NCI-H2107 (cell line): ENCODE measurements around the gene MAPK8.
"Not testable (repeated sequence)": the region's sequence is repeated elsewhere in the genome, so short reads cannot be mapped to it uniquely, and the experiment has no call there.

Experiments used
- DNase-seq: peaks from one replicate; lab custom pipeline; 2025; lab: John Stamatoyannopoulos, UW

The MAPK8 gene

GRCh38 chr10:48336978-48337599, 30.6 kb downstream of the MAPK8 start:
- DNase-seq: no peak

- no peak for DNase-seq
Measured at GRCh38 chr10:48340734-48341133, 34.3 kb downstream of the MAPK8 start.

GRCh38 chr10:48343106-48343505, 36.6 kb downstream of the MAPK8 start:
- no peak for DNase-seq

GRCh38 chr10:48343921-48344598, 37.6 kb downstream of the MAPK8 start:
- no peak for DNase-seq

GRCh38 chr10:48346248-48346647, 39.8 kb downstream of the MAPK8 start:
- not testable (repeated sequence) for DNase-seq

- DNase-seq: not testable (repeated sequence)
Measured at GRCh38 chr10:48347539-48347938, 41.1 kb downstream of the MAPK8 start.

GRCh38 chr10:48347943-48348342, 41.5 kb downstream of the MAPK8 start:
- DNase-seq: not testable (repeated sequence)

- DNase-seq: no peak
Measured at GRCh38 chr10:48353246-48353645, 46.8 kb downstream of the MAPK8 start.

GRCh38 chr10:48357631-48358030, 51.2 kb downstream of the MAPK8 start:
- DNase-seq: no peak

GRCh38 chr10:48358162-48358561, 51.7 kb downstream of the MAPK8 start:
- no peak for DNase-seq

GRCh38 chr10:48358838-48359237, 52.4 kb downstream of the MAPK8 start:
- DNase-seq: no peak

GRCh38 chr10:48361176-48361575, 54.7 kb downstream of the MAPK8 start:
- no peak for DNase-seq

GRCh38 chr10:48363617-48364355, 57.3 kb downstream of the MAPK8 start:
- DNase-seq: no peak

- DNase-seq: no peak
Measured at GRCh38 chr10:48364659-48365405, 58.4 kb downstream of the MAPK8 start.

GRCh38 chr10:48365668-48366067, 59.2 kb downstream of the MAPK8 start:
- DNase-seq: no peak

- DNase-seq: no peak
Measured at GRCh38 chr10:48366261-48366660, 59.8 kb downstream of the MAPK8 start.

GRCh38 chr10:48369501-48369900, 63.0 kb downstream of the MAPK8 start:
- no peak for DNase-seq

GRCh38 chr10:48377751-48378530, 71.5 kb downstream of the MAPK8 start:
- no peak for DNase-seq

GRCh38 chr10:48378675-48379074, 72.2 kb downstream of the MAPK8 start:
- no peak for DNase-seq

GRCh38 chr10:48381971-48382370, 75.5 kb downstream of the MAPK8 start:
- DNase-seq: no peak

- no peak for DNase-seq
Measured at GRCh38 chr10:48382982-48383381, 76.5 kb downstream of the MAPK8 start.

- DNase-seq: no peak
Measured at GRCh38 chr10:48383393-48383792, 76.9 kb downstream of the MAPK8 start.
